Left renal cortex interstitium (tissue), 4 donors: Measurements from ENCODE around the gene CASQ1. TPM values are rescaled to one million over a fixed set of nuclear protein-coding genes. Genes with fewer than 3 reads are reported as not detected.
A peak's percentile ranks its signal among the peaks of the same experiment; 100 is the strongest.

ENCODE experiments used
- DNase-seq, 4 donors: peaks; one replicate each; pipeline ENCODE4 v3.0.0-alpha.2; 2013; ENCODE audit warnings: low read depth in 4 of 4, low spot score in 2 of 4, missing footprints in 1 of 4
- polyA plus RNA-seq, 4 donors: library from polyadenylated mRNA; unstranded; fragments of 120-200 nt; gene quantifications; one replicate each; pipeline ENCODE4 v1.2.1, GENCODE V29; 2013; ENCODE audit not compliant: insufficient read length in 4 of 4

CASQ1 gene
- polyA plus RNA-seq, 4 donors = 0.13 to 0.63 (median 0.33) TPM

DNA sequence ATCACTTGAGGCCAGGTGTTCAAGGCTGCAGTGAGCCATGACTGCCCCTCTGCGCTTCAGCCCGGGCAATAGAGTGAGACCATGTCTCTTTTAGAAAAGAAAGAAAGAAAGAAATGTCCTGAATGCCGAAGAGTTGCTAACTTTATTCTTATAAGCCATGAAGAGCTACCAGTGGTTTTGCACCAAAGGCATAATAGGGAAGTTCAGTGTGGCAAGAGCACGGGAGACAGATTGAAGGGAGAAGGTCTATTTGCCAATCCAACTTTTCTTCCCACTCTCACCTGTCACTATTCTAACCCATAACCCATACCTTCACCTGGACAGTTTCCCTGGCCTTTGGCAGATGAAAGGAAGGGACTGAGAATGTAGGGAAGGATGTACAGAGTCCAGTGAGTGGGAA lies 10.4 kb downstream of the CASQ1 start:
- DNase-seq = no peak

DNA sequence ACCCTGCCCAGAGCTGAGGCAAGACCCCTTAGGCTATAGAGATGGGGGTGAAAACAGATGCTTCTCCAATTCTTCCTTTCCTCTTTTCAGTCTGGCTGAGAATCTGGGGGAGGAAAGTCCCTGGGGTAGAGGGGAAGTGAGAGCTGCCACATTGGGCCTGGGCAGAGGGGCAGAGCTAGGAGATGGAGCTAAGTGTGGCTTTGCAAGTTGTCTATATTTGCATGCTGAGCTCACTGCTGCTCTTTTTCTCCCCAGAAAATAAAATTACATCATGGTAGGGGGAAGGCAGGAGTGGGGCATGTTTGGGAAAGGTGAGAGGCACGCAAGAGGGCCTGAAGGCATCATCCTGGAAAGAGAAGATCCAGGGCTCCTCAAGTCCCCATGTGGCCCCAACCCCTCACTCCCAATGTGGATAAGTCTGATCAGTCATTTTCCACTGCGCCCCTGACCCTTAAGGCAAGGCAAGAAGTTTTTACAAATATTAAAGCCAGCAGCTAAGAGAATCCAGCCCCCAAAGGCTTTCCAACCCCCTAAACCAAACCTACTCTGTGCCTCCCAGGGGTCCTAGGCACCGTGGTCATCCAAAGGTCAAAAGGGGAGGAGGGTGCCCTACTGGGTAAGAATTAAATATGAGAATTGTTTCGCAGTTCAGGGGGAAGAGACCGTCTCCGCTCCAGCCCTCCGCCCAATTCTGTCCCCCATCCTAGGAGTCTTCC lies 14.3 kb downstream of the CASQ1 start:
- no peak for DNase-seq

DNA sequence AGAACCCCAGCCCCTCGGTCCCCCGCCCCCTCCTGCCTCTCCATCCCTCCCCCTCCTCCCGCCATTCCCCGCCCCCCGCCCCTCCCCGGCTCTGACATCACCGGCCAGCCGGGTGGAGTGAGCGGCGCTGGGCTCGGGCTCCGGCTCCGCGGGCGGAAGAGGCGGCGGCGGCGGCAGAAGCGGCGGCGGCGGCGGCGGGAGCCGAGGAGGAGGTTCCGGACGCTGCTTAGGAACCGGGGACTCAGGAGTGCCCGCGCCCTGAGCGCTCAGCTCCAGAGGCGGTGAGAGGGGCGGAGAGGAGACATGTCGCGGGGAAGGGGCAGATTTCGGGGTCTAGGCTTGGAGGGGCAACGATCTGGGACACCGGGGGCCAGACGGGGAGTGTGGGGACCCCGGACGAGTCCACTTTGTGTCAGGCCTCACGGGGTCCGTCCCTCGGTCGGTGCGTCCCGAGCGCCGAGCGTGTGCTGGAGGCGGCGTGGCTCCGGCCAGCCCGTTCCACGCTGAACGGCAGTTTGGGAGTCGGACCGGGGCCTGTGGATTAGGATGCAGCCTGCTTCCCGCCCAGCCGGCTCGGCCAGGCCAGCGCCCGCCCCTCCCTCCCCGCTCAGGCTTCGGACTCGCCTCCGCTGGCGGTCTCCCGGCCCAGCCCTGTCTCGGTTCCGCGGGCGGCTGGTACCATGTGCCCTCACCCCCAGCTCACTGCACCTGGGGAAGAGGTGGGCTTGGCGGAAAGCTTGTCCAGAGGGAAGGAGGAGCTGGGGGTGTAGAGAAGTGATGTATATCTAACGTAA lies 15.1 kb downstream of the CASQ1 start, which contains the start of gene PEA15:
Gene PEA15 (plus strand): TSS at position 143 of the 794 bp plus-strand sequence. CDS start 6,161 bp downstream, outside the sequence.
- DNase-seq = peak in 2 of 4 donors; percentile 29 to 51

DNA sequence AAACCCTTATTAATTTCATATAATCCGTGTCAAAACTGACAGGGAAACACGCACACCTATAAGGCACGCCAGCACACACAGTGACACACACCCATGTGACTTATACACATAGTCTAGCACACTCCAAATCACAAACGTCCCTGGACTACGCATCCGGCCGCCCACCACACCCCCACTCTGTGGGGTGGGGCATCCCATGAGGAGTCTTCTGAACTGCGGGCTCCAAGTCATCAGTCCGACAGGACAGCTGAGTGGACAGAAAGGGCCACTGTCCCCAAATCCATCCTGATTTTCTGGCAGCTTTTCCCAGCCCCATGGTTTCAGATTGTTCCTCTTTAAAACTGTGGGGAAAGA lies 15.6 kb downstream of the CASQ1 start:
- peak in 2 of 4 donors; percentile 26 to 28 for DNase-seq

DNA sequence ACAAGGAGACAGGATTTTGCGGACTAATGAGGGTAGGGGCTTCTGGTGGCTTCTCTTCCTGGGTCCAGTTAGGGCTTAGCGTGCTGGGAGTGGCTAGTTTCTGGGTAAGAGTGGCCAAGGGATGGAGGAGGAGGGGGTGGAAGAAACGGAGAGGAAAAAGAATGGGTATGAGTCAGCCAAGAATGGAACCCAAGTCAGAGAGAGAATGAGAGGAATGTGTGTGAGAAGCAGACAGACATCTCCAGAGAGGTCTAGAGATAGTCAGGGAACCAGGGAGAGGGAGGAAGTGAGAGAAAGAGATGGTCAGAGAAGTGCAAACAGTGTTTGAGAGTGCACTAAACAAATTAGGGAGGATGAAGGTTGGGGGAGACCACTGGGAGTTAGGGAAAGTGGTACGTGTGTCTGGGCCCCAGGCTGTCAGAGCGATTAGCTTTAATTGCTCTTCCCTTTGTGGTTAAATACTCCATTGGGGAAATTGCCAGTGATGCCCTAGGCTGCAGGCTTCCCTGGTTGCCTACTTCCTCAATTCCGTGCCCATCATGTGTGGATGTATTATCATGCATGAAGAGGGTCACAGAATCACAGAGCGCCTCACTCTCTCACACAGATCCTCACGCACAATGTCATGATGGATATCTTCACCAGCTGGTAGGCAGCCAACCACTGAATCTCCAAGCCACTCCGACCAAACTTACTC lies 16.2 kb downstream of the CASQ1 start:
- DNase-seq = no peak

DNA sequence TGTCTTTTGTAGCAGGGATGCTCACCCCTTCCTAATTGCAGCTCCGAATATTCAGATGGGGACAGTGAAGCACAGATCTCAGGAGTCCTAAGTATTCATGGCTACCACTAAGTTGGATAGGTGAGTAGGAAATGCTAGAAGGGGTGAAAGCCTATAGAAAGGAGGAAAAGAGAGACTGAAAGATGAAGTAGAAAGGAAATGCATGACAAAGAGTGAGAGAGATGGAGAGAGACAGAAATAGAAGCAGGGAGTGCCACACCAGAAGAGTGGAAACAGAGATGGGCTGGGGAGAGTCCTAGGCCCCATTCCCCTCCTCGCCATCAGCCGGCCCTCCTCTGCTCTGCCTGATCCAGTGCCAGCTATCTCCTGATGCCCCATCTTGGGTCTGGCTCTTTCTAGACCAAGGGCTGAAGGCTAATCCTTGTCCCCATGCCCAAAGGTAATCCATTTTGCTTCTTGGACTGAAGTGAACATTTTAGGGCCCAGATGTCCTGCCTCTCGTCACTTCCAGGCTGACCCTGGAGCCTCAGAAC lies 16.8 kb downstream of the CASQ1 start:
- DNase-seq = no peak

DNA sequence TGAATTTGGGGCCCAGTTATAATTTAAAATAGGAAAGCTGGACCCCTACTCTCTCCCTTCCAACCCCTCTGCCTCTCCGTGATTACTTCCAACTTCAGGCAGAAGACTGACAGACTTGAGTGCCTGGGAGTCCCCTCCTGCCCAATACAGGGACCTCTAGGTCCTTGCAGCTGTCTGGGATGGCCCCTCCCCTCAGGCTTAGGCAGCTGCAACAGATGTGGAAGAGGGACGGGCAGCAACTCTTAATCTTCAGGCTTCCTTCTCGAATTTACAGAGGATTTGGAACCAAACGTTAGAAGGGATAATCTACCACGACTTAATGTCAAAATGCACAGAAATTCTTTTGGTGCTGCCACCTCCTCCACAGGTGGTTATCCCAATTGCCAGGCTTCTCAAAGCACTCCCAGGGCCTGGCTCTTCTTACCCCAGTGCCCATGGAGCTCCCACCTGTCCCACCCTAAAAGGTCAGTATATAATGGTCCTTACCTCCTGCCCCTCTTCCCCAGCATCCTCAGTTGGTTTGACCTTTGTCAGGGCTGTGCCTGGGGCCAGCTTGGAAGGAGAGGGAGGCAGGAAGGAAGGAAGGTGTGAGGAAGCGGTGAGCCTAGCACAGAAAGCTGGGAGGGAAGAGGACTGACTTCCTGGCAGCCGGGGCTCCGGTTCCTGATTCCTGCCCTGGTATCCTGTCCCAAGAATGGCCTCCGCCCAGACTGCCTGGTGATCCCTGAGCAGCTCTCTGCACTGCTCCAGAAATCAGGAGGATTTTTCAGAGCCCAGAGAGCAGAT lies 17.6 kb downstream of the CASQ1 start:
- DNase-seq = no peak

DNA sequence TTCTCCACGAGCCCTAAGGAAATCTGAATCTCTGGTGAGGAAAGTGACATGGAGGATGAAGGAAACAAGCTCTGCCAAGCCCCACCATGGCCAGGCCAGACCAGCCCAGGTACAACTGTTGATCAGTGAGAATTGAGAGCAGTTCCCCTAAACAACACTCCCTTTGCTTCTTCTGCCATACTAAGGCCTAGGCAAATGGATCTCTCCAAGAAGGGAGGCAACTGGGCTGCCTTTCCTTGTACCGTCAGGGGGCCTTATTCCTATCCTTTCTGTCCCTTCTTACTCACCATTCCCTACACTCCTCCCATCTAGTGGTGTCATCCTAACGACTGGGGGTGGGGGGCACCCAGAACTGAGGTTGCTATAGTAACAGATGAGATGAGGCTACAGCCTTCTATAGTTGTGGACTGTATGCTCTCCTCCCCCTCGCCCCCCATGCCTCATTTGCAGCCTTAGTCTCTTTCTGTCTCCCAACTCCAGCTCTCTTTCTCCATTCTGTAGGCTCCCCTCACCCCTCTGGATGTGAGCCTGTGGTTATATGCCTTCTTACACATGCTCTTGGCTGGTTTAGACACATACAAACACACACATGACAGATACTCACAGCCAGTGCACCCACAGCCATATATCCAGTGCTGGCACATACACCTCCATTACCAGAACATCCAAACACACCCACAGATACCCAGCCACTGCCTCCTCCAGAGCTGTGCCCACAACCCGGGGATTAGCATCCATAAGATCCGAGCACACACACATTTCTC lies 18.4 kb downstream of the CASQ1 start:
- DNase-seq = no peak

DNA sequence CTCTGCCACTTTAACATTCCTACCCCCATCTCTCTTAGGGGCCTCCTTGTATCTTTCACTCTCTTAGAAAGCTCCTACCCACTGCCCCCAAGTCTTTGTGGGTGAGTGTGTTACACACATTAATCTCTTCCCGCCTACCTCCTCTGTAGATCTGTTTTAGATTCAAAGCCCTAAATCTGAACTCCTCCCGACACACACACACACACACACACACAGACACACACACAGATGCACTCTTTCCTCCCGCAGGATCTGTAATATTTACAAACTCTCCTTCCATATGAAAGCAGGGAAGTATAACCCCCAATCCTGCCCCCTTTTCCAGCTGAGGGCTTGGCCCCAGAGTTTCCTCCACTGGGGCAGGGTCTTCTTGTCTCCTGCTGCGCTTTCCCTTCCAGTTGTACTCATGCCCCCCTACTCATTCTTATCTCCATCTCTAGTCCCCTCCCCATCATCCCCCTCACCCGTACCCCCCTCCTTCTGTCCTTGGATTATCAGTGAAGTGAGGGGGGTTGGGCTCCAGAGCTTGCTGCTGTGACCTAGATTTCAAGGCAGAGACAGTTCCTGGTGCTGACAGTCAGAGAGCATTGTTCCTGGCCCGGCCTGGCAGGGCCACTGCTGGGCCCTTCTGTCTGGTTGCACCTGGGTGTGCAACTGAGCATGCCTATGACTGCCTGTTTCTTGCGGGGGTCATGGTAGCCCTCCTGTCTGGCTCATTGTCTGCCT lies 19.1 kb downstream of the CASQ1 start:
- no peak for DNase-seq

DNA sequence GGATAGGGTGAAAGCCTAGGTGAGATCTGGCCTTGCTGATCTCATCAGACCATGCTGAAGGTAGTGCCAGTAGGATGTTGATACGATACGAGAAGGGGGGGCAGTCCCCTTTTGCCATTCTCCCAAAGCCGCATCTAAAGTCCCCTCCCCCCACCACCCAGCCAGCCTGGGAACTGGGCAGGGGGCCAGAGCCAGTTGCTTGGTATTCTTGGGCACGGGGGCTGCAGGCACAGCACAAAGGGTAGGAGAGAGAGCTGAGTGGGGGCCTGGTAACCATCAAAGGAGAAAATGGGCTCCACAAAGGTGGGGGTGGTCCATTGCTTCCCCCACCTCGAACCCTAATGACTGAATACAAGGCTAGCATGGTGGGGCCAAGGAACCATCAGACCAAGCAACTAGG lies 20.2 kb downstream of the CASQ1 start:
- DNase-seq = no peak

DNA sequence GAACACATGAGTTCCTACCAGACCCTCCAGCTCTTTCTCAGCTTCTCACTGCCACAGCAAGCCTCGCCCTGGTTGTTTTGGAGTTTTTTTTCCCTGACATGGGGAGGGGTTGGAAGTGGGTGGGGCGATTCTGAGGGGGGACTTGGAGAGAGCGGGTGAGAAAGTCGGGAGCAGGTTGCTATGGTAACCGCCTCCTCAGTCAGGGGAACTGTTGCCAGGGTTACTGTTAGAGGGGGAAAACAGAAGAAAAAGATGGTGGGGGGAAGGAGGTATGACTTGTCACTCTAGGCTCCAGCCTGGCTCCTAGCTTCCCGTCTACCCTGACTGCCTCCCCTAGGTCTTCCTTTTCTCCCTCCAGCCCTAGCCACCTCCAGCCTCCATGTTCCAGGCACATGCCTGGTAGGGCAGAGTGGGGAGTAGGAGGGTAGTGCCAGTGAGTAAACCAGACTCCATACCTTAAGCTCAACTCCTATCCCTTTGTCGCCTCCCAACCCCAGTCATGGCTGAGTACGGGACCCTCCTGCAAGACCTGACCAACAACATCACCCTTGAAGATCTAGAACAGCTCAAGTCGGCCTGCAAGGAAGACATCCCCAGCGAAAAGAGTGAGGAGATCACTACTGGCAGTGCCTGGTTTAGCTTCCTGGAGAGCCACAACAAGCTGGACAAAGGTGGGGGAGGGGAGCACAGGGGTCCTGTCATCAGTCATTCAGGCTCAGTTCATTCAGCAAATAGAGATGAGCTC lies 20.8 kb downstream of the CASQ1 start:
- DNase-seq = no peak

DNA sequence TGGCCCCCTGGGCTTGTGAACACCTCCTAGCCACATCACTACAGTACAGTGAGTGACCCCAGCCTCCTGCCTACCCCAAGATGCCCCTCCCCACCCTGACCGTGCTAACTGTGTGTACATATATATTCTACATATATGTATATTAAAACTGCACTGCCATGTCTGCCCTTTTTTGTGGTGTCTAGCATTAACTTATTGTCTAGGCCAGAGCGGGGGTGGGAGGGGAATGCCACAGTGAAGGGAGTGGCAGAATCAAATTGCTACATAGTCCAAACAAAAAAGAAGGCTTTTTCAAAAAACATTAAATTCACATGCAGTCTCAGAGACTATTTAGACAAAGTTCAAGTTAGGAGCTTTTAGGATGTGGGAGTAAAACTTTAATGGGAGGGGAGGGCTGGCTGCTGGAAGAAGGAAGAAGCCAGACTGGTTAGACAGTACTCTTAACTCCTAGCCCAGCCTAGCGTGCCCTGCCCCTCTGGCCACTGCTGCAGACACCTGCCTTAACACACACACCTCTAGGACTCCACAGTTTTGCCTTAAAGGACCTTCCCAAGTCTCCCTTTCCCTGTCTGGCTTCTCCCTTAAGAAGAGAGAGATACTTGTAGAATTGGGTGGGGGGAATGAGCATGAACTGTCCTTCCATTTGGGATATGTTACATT lies 24.2 kb downstream of the CASQ1 start:
- no peak for DNase-seq

DNA sequence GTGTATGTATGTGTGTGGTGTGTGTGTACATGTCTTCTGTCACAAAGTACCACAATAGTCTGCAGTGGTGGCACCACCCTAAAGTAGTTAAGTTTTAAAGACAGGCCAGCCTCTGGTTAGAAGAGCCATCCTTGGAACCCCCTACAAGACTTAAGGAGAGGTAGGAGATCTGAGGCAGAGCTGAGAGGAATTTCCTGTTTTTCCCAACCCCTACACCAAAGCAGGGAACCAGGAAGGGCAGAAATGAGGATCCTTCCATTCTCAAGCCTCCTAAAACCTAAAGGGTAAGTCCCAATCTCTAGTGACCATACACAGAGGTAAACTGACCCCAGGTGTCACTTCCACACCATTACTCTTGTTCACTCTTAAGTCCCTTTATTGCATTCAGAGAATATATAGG lies 25.9 kb downstream of the CASQ1 start:
- DNase-seq = no peak

DNA sequence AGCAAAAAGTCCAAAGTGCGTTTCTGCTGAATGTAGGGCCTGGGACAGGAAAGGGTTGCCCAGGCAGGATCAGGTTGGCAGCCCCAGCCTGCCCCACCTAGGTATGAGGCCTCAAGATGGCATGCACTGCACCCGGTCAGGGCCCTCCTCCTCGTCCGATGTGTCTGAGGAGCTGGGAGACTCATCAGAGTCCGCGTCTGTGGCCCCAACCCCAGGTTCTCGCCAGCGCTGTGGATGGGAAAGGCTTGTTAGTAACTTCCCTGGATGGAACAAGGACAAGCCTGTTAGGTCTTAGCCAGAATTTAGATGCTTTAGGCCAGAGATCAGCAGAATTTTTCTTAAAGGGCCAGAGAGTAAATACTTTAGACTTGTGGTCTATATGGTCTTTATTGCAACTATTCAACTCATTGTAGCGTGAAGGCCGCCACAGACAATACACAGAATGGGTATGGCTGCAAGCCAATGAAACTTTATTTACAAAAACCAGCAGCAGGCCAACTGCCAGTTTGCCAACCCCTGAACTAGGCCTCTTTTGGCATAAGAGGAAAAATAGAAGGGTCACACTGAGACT lies 27.2 kb downstream of the CASQ1 start:
- DNase-seq = no peak

DNA sequence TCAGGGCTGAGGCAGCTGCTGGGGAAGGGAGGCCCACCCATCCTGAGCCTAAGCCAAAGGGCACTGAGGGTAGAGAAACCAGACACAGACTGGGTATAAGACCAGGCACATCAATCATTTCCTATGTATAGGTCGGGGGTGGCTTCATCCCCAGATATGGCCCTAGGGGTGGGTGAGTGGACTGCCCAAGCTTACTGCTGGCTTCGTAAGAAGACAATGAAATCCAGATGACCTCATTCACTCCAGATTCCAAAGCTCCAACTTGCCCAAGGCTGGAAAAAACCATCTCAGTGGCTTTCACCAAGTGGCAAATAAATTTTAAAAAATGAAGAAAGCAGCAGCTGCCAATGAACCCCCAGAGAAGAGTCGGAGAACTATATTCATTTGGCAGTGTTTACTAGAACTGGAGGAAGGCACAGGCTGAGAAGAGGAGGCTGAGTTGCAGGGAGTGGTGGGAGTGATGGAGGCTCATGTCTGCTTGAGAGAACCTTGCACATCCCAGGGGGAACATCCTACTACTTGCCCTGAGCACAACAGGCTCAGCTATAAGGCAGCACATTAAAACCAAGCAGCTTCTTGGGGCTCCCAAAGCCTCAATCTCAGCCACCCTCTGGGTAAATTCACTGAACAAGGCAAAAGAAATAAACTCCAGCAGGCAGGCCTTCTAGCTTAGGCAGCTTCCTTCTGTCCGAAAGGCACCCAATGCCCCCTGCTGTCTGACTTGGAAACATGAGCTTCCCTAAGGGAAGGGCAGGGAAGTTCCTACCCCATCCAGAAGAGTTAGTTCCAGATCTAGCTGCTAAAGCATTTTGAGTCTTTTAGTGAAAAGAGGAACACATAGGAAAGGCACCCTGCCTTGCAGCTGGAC lies 28.9 kb downstream of the CASQ1 start:
- peak in 2 of 4 donors; percentile 16 to 31 for DNase-seq

DNA sequence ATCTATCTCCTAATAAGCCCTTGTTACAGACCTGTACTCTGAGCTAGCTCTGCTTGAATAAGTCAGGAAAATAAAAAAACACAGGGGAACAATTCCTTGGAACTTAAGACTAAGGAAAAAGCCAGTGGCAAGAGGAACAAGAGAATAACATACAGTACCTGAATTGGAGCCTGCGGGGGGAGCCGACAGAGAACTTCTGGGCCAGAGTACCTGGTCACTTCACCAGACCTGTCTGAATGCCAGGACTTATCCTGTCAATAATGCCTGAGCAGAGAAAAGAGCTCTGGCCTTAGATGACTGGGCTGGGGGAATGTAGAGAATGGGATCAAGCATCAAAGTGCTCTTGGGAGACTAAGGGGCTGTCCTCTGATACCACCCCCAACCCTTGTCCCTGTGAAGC lies 29.9 kb downstream of the CASQ1 start:
- no peak for DNase-seq
